AG04450 (cell line): ENCODE measurements around the gene SENP3. TPM values are rescaled to one million over a fixed set of nuclear protein-coding genes. Genes with fewer than 3 reads are reported as not detected.

ENCODE experiments used
- CTCF ChIA-PET: fragments of 300-600, 350-600 bp; formaldehyde crosslinking; extraction: SDS; loops from one replicate; lab custom pipeline; 2022; ENCODE audit warnings: antibody characterized with exemption, inconsistent platforms; lab: Charles Lee
- POLR2A ChIA-PET: fragments of 350-600 bp; formaldehyde crosslinking; extraction: SDS; loops from one replicate; lab custom pipeline; 2021; ENCODE audit warnings: antibody characterized with exemption, inconsistent platforms; lab: Yijun Ruan, JAX
- DNase-seq: peaks from one replicate; pipeline ENCODE4 v3.0.0-alpha.2; 2011; ENCODE audit warnings: low read depth, low spot score
- H3K27ac ChIP-seq: one replicate; pipeline ENCODE4 v1.5.1; 2012; ENCODE audit warnings: low read depth, low read length, control low read depth
- H3K27me3 ChIP-seq: one replicate; pipeline ENCODE4 v1.6.0; 2012; ENCODE audit warnings: low read length; ENCODE audit not compliant: control insufficient read depth, insufficient read depth
- H3K4me3 ChIP-seq: 2 replicates; pipeline ENCODE4 v1.5.1; 2011; ENCODE audit warnings: mild to moderate bottlenecking, low read depth, low read length, control low read depth
- H3K9me3 ChIP-seq: 2 replicates; pipeline ENCODE4 v1.5.1; 2012; ENCODE audit warnings: low read length; ENCODE audit not compliant: control insufficient read depth, insufficient read depth
- CTCF ChIP-seq: IDR thresholded peaks from 2 replicates; pipeline ENCODE4 v1.5.1; 2011; ENCODE audit warnings: low read depth, low read length, control low read depth, inconsistent platforms
- polyA plus RNA-seq: library from polyadenylated mRNA; depleted of rRNA; stranded (reverse); fragments of >200 nt; gene quantifications from 2 replicates; pipeline ENCODE4 v1.2.3, GENCODE V29; 2011

The SENP3 gene
- polyA plus RNA-seq, 1 experiment: 67.6 TPM

GRCh38 chr17:7538050-7538449, 23.7 kb upstream of the SENP3 start:
- Histone ChIP-seq H3K27ac (no peak overlapping the region), H3K4me3 (no peak overlapping the region), H3K9me3 (peaks cover 15% of the 10 kb centered on the region), H3K27me3 (no peaks in the 10 kb centered on the region)
- POLR2A ChIA-PET: no interaction called here
- no peak for TF ChIP-seq CTCF
- CTCF ChIA-PET: interaction anchor here (2.5 kb wide), 1 partner anchor 23 kb away, joined by 6 read pairs; the partner anchor contains the start of gene SENP3
- DNase-seq: no peak

GRCh38 chr17:7538891-7539545, 22.7 kb upstream of the SENP3 start:
- TF ChIP-seq CTCF: no peak
- Histone ChIP-seq H3K4me3 (no peak overlapping the region), H3K27ac (no peak overlapping the region), H3K27me3 (peaks cover 4% of the 10 kb centered on the region), H3K9me3 (peaks cover 15% of the 10 kb centered on the region)
- ChIA-PET CTCF (interaction anchor here (2.5 kb wide), 1 partner anchor 22 kb away, joined by 6 read pairs; the partner anchor contains the start of gene SENP3), POLR2A (no interaction called here)
- DNase-seq: no peak

- Histone ChIP-seq H3K4me3 (no peak overlapping the region), H3K9me3 (peaks cover 15% of the 10 kb centered on the region), H3K27me3 (peaks cover 4% of the 10 kb centered on the region), H3K27ac (no peak overlapping the region)
- POLR2A ChIA-PET: no interaction called here
- TF ChIP-seq CTCF: no peak
- no peak for DNase-seq
- CTCF ChIA-PET: interaction anchor here (1.2 to 1.9 kb wide), 2 partner anchors 20 to 27 kb away, joined by 4 to 9 read pairs; no protein-coding TSS in a partner anchor
These were observed 20.6 kb upstream of the SENP3 start for GRCh38 chr17:7541074-7541621.

- DNase-seq: no peak
- Histone ChIP-seq H3K27ac (no peak overlapping the region), H3K27me3 (peaks cover 4% of the 10 kb centered on the region), H3K9me3 (no peaks in the 10 kb centered on the region; the same call in 1 of the 2 replicates), H3K4me3 (no peak overlapping the region)
- POLR2A ChIA-PET: no interaction called here
- CTCF ChIA-PET: interaction anchor here (1.1 kb wide), 1 partner anchor 16 kb away, joined by 5 read pairs; no protein-coding TSS in a partner anchor
- no peak for TF ChIP-seq CTCF
These were observed 16.8 kb upstream of the SENP3 start for GRCh38 chr17:7544911-7545310.
